Measurements from ENCODE around the gene NFIC. TPM values are rescaled to one million over a fixed set of nuclear protein-coding genes. Genes with fewer than 3 reads are reported as not detected.

Gene NFIC
- polyA plus RNA-seq, 2 of the 4 experiments (the other 2 are of a cell fraction): 2.6 to 34.9 TPM

DNA sequence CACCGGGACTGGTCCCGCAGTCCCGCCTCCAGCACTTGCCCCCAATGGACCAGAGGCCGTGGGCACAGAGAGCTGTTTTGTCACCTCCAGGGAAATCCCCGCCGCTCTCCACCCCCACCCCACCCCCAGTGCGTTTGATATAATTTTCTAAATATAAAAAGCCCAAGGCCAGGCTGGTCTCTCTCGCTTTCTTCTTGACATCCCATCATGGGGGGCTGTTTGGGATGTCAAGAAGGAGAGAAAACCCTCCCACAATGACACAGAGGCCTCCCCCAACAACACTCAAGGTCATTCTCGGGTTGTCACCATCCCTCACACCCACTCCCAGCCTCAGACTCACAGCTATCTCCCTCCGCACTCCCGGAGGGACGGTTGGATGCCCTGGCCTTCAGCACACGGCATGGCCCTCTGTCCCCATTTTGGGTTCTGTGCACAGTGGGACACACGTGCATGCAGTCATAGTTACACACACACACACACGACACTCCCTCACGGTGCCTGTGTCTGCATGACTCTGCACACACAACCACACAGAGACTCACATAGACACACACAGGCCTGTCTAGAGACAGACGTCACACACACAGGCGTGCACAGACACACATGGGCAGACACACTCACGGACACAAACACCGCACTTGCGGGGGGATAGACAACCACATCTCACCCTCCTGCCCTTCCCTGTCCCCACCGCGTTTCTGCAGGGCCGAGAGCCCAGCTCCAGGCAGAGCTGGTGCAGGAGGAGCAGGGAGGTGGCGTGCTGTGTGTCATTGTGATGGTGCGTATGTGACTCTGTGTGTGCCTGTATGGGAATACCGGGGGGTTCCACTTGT is 4.8 kb upstream of the NFIC start:
- ChIA-PET CTCF (interaction anchor here (0.6 to 1.2 kb wide), 4 partner anchors 13 to 34 kb away, joined by 3 to 4 read pairs (median 3); no protein-coding TSS in a partner anchor), POLR2A (no interaction called here)
- Histone ChIP-seq H3K27ac (peak overlapping the region; percentile 95 to 100), H3K4me3 (peak overlapping the region; percentile 97), H3K4me2 (peak overlapping the region; percentile 87), H3K4me1 (peaks cover 48% of the 10 kb centered on the region), H3K9me3 (no peaks in the 10 kb centered on the region)
- DNase-seq (ENCODE audit: low read depth in 1 of 2, low spot score in 1 of 2) (no peak), FAIRE-seq (no peak), ATAC-seq (no peak)
- no peak for TF ChIP-seq RFX5 (IDR thresholded peaks at IDR 0.05)
- TF ChIP-seq, protein P1, sequence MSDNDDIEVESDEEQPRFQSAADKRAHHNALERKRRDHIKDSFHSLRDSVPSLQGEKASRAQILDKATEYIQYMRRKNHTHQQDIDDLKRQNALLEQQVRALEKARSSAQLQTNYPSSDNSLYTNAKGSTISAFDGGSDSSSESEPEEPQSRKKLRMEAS (IDR thresholded peaks at IDR 0.05): no peak
- TF ChIP-seq EHF (CRISPR knock-in tag; IDR thresholded peaks at IDR 0.05): no peak
- TF ChIP-seq MYC (IDR thresholded peaks at IDR 0.05; ENCODE audit: borderline replicate concordance, low read length): no peak
- TF ChIP-seq TP53 (CRISPR knock-in tag; IDR thresholded peaks at IDR 0.05): no peak
- TF ChIP-seq ZC3H11A (IDR thresholded peaks at IDR 0.05): no peak
- TF ChIP-seq, protein P2, sequence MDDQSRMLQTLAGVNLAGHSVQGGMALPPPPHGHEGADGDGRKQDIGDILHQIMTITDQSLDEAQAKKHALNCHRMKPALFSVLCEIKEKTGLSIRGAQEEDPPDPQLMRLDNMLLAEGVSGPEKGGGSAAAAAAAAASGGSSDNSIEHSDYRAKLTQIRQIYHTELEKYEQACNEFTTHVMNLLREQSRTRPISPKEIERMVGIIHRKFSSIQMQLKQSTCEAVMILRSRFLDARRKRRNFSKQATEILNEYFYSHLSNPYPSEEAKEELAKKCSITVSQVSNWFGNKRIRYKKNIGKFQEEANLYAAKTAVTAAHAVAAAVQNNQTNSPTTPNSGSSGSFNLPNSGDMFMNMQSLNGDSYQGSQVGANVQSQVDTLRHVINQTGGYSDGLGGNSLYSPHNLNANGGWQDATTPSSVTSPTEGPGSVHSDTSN (IDR thresholded peaks at IDR 0.05): no peak
- no peak for TF ChIP-seq HOXA7 (CRISPR knock-in tag; IDR thresholded peaks at IDR 0.05)
- TF ChIP-seq NPAS2 (CRISPR knock-in tag; IDR thresholded peaks at IDR 0.05; ENCODE audit: borderline replicate concordance): no peak
- WGBS (ENCODE audit: missing lambda C conversion rate): 56% methylated on average over 19 of the region's 27 CpGs

DNA sequence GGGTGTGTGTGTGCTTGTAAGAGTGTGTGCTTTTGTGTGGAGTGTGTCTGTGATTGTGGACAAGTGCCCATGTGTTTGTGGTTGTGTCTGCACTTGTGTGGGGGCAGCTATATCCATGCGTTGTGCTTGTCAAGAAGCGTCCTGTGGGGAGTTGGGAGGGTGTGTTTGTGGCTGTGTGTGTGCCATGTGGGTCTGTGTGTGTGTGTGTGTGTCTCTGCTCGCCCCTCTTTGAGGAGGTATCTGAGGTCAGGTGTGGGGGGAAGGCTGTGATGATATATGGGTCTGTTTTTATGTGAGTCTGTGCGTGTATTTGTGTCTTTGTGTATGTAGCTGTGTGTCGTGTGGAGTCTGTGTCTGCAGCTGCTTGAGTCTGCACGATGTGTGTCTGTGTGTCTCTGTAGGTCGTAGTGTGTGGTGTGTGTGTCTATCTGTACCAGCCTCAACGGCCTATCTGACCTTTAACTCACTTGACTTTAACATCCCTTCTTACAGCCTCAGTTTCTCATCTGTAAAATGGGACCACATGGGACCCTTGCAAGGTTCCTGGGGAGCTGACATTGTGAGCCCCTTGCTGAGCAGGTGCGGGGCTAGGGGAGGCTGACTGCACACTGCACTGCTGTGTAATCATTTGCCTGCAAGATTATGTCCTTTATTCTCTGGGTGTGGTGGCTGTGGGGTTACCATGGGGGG is 4.0 kb upstream of the NFIC start:
- peak overlapping the region in 1 of 2 experiments; percentile 100; a peak in 3 of 6 replicates for H3K27ac ChIP-seq
- no peak overlapping the region; the same call in 2 of the 3 replicates for H3K4me2 ChIP-seq
- FAIRE-seq (no peak), DNase-seq (ENCODE audit: low read depth in 1 of 2, low spot score in 1 of 2) (no peak), ATAC-seq (no peak)
- H3K4me1 ChIP-seq: peaks cover 48% of the 10 kb centered on the region
- WGBS (ENCODE audit: missing lambda C conversion rate): 74% methylated on average over 9 of the region's 9 CpGs
- peak; percentile 91 for TF ChIP-seq KDM1A (IDR thresholded peaks at IDR 0.05; ENCODE audit: low read depth)
- no peak for TF ChIP-seq JUNB (IDR thresholded peaks at IDR 0.05)
- no peak for TF ChIP-seq PHF8 (IDR thresholded peaks at IDR 0.05; ENCODE audit: borderline replicate concordance, low read depth)
- no peak for TF ChIP-seq CEBPB (IDR thresholded peaks at IDR 0.05)
- no peak overlapping the region for H3K4me3 ChIP-seq
- no peaks in the 10 kb centered on the region for H3K9me3 ChIP-seq
- ChIA-PET POLR2A (no interaction called here), CTCF (interaction anchor here (0.9 to 1.2 kb wide), 3 partner anchors 12 to 35 kb away, joined by 3 to 4 read pairs (median 3); no protein-coding TSS in a partner anchor)

DNA sequence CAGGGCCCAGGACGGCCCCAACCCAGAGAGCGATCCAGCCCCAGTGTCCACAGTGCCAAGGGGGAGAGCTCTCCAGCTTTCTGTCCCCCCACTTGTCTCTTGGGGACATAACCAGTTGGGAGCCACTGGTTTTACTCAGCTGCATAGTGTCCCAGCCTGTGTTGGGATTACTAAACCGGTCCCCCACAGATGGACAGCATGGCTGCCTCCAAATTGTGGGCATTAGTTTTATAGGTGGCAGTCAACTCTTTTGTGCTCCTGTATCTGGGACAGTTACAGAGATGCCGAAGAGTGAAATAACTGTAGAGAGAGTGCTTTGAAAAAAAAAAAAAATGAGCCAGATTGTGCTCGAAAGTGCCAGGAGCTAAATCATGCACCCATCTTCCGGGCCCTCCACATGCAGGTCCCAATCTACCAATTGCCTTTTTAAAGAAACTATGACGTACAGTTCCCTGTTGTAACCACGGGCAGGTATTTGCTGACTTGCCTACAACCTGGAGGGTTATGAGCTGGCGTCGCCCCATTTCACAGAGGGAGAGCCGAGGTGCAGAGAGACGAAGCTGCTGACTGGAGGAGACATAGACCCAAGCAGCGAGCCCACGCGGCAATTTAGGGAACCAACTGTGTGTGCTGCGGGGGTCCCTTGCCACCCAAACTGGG is 2.4 kb upstream of the NFIC start:
- ChIA-PET POLR2A (no interaction called here), CTCF (interaction anchor here (0.9 to 3.1 kb wide), 4 partner anchors 27 to 77 kb away, joined by 3 to 18 read pairs (median 4); no protein-coding TSS in a partner anchor)
- FAIRE-seq (no peak), DNase-seq (ENCODE audit: low read depth in 1 of 2, low spot score in 1 of 2) (no peak), ATAC-seq (no peak)
- no peak overlapping the region for H3K4me3 ChIP-seq
- H3K9me3 ChIP-seq: no peaks in the 10 kb centered on the region
- WGBS (ENCODE audit: missing lambda C conversion rate): 80% methylated on average over 14 of the region's 16 CpGs
- peak overlapping the region; percentile 99; the same call in 1 of the 3 replicates for H3K4me2 ChIP-seq
- peak overlapping the region; percentile 99 to 100; a peak in 5 of 6 replicates for H3K27ac ChIP-seq
- H3K4me1 ChIP-seq: peaks cover 49% of the 10 kb centered on the region
- TF ChIP-seq FOSL2 (IDR thresholded peaks at IDR 0.05) (no peak), FOSL2 (CRISPR knock-in tag; IDR thresholded peaks at IDR 0.05) (no peak), POLR2A (IDR thresholded peaks at IDR 0.05; ENCODE audit: low read length) (no peak), CBX8 (IDR thresholded peaks at IDR 0.05) (no peak), ZFP36 (IDR thresholded peaks at IDR 0.05; ENCODE audit: borderline replicate concordance, partially characterized antibody) (no peak), HEYL (CRISPR knock-in tag; IDR thresholded peaks at IDR 0.05) (no peak), RCOR1 (IDR thresholded peaks at IDR 0.05; ENCODE audit: low read depth, low read length) (no peak), BHLHE40 (IDR thresholded peaks at IDR 0.05; ENCODE audit: low read depth, low read length) (no peak), NR3C1 (IDR thresholded peaks at IDR 0.05) (no peak), CBX2 (IDR thresholded peaks at IDR 0.05; ENCODE audit: borderline replicate concordance, low read depth) (no peak), JUN (IDR thresholded peaks at IDR 0.05) (no peak)
- TF ChIP-seq, protein P3, sequence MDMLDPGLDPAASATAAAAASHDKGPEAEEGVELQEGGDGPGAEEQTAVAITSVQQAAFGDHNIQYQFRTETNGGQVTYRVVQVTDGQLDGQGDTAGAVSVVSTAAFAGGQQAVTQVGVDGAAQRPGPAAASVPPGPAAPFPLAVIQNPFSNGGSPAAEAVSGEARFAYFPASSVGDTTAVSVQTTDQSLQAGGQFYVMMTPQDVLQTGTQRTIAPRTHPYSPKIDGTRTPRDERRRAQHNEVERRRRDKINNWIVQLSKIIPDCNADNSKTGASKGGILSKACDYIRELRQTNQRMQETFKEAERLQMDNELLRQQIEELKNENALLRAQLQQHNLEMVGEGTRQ (IDR thresholded peaks at IDR 0.05): no peak
- TF ChIP-seq, protein P4, sequence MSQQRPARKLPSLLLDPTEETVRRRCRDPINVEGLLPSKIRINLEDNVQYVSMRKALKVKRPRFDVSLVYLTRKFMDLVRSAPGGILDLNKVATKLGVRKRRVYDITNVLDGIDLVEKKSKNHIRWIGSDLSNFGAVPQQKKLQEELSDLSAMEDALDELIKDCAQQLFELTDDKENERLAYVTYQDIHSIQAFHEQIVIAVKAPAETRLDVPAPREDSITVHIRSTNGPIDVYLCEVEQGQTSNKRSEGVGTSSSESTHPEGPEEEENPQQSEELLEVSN (IDR thresholded peaks at IDR 0.05; ENCODE audit: borderline replicate concordance, low read depth): no peak
- TF ChIP-seq, protein P2 (IDR thresholded peaks at IDR 0.05): no peak
- TF ChIP-seq, protein P5, sequence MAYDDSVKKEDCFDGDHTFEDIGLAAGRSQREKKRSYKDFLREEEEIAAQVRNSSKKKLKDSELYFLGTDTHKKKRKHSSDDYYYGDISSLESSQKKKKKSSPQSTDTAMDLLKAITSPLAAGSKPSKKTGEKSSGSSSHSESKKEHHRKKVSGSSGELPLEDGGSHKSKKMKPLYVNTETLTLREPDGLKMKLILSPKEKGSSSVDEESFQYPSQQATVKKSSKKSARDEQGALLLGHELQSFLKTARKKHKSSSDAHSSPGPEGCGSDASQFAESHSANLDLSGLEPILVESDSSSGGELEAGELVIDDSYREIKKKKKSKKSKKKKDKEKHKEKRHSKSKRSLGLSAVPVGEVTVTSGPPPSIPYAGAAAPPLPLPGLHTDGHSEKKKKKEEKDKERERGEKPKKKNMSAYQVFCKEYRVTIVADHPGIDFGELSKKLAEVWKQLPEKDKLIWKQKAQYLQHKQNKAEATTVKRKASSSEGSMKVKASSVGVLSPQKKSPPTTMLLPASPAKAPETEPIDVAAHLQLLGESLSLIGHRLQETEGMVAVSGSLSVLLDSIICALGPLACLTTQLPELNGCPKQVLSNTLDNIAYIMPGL (CRISPR knock-in tag; IDR thresholded peaks at IDR 0.05; ENCODE audit: borderline replicate concordance): no peak

All from A549 (cell line).